ENCODE data around the gene SGMS1. TPM values are rescaled to one million over a fixed set of nuclear protein-coding genes. Genes with fewer than 3 reads are reported as not detected.
"Not testable (repeated sequence)": the region's sequence is repeated elsewhere in the genome, so short reads cannot be mapped to it uniquely, and the experiment has no call there.

Gene SGMS1
- total and polyA plus RNA-seq, 10 donors = 5.9 to 84.3 (median 34.6) TPM

- intact Hi-C loops (cut with DNase I; ENCODE audit: low total_unique reads) = no loop called here
- TF ChIP-seq POLR2AphosphoS5 (IDR thresholded peaks at IDR 0.05) (no peak), POLR2A (IDR thresholded peaks at IDR 0.05) (no peak), CTCF (IDR thresholded peaks at IDR 0.05 in 8 of 11, conservative IDR thresholded peaks at IDR 0.05 in 3 of 11) (no peak)
- Histone ChIP-seq H3K9me3 (peaks cover 0 to 4% (median 0%) of the 10 kb centered on the region in 8 donors), H3K27ac (no peak overlapping the region), H3K27me3 (replicated peaks in 1 of 7) (no peaks in the 10 kb centered on the region), H3K4me1 (peaks cover 0 to 32% (median 18%) of the 10 kb centered on the region in 6 donors), H3K4me3 (no peak overlapping the region), H3K36me3 (no peaks in the 10 kb centered on the region)
- 71 to 96% (median 92%) methylated on average over 1 of the region's 1 CpG for WGBS, 5 donors
- DNase-seq = no peak
Observed at GRCh38 chr10:50426485-50426884, 197.3 kb downstream of the SGMS1 start.

- intact Hi-C loops (cut with DNase I; ENCODE audit: low total_unique reads); DNase-seq: not testable (repeated sequence)
- 92 to 100% (median 97%) methylated on average over 1 of the region's 1 CpG for WGBS, 5 donors
Observed at GRCh38 chr10:50425215-50425614, 198.5 kb downstream of the SGMS1 start.

DNA sequence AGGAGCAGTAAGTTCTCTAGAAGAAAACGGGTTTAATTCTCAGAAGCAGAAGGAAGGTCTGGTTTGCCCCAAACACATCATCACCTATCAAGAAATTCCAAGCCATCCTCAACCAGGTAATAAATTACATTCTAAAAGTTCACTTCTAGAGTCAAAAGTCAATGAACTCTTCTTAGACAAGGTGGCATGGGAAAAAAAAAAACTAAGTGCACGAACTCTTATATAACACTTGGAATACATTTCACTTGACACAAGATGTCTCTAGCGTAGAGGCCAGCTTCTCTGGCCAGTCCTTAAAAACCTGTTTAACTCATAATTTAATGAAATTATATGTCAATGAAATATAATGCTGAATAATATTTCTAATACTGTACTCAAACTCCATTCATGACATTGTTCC lies 200.3 kb downstream of the SGMS1 start:
- 93 to 98% (median 96%) methylated on average over 3 of the region's 3 CpGs for WGBS, 5 donors
- no peaks in the 10 kb centered on the region for H3K27me3 ChIP-seq (replicated peaks in 1 of 7)
- H3K27ac ChIP-seq = no peak overlapping the region
- intact Hi-C loops (cut with DNase I; ENCODE audit: low total_unique reads) = no loop called here
- no peaks in the 10 kb centered on the region for H3K36me3 ChIP-seq
- peaks cover 0 to 4% (median 0%) of the 10 kb centered on the region in 8 donors for H3K9me3 ChIP-seq
- peaks cover 0 to 40% (median 26%) of the 10 kb centered on the region in 6 donors for H3K4me1 ChIP-seq
- TF ChIP-seq CTCF (IDR thresholded peaks at IDR 0.05 in 8 of 11, conservative IDR thresholded peaks at IDR 0.05 in 3 of 11) = no peak
- no peak for TF ChIP-seq POLR2A (IDR thresholded peaks at IDR 0.05)
- no peak for TF ChIP-seq POLR2AphosphoS5 (IDR thresholded peaks at IDR 0.05)
- DNase-seq = no peak
- no peak overlapping the region for H3K4me3 ChIP-seq

More at GRCh38 chr10:50425215-50425614, 198.5 kb downstream of the SGMS1 start:
- H3K27me3 ChIP-seq (replicated peaks in 1 of 7); H3K9me3 ChIP-seq; H3K4me3 ChIP-seq; H3K36me3 ChIP-seq; H3K27ac ChIP-seq: not testable (repeated sequence)
- peaks cover 0 to 29% (median 17%) of the 10 kb centered on the region in 6 donors for H3K4me1 ChIP-seq

- Histone ChIP-seq H3K4me3 (no peak overlapping the region), H3K27me3 (replicated peaks in 1 of 7) (no peaks in the 10 kb centered on the region), H3K27ac (peak overlapping the region in 4 of 8 donors; percentile 38 to 66 (median 54)), H3K9me3 (peaks cover 0 to 4% (median 0%) of the 10 kb centered on the region in 8 donors), H3K36me3 (no peaks in the 10 kb centered on the region), H3K4me1 (peaks cover 0 to 52% (median 33%) of the 10 kb centered on the region in 6 donors)
- WGBS, 5 donors = 18 to 58% (median 37%) methylated on average over 4 of the region's 4 CpGs
- no peak for DNase-seq
- no peak for TF ChIP-seq POLR2A (IDR thresholded peaks at IDR 0.05)
- TF ChIP-seq POLR2AphosphoS5 (IDR thresholded peaks at IDR 0.05) = no peak
- TF ChIP-seq CTCF (IDR thresholded peaks at IDR 0.05 in 8 of 11, conservative IDR thresholded peaks at IDR 0.05 in 3 of 11) = no peak
- intact Hi-C loops (cut with DNase I; ENCODE audit: low total_unique reads) = no loop called here
Observed at GRCh38 chr10:50422259-50422658, 201.5 kb downstream of the SGMS1 start.
